Measurements from ENCODE around the gene DNAJC1.

- no peak for TF ChIP-seq CTCF (IDR thresholded peaks at IDR 0.05)
- no peak for TF ChIP-seq POLR2AphosphoS5 (IDR thresholded peaks at IDR 0.05)
Observed at GRCh38 chr10:22022257-22023032, 18.9 kb upstream of the DNAJC1 start.
